Right cardiac atrium (tissue), 5 donors: ENCODE data around the gene KDM1B. TPM values are rescaled to one million over a fixed set of nuclear protein-coding genes. Genes with fewer than 3 reads are reported as not detected.

ENCODE experiments used
- ATAC-seq, 2 donors: fragments of 200-7000 bp; cut with Tn5 transposase; one replicate each; pipeline versions ENCODE4 v1.8.0 to v1.9.1; 2020; ENCODE audit warnings: moderate library complexity in 2 of 2, mild to moderate bottlenecking in 1 of 2
- DNase-seq, 3 donors: peaks; one replicate each; pipeline ENCODE4 v3.0.0-alpha.2; 2020
- H3K27ac ChIP-seq: one replicate; pipeline ENCODE4 v1.5.1; 2013; ENCODE audit warnings: mild to moderate bottlenecking, low read length, control low read depth, moderate library complexity
- H3K27me3 ChIP-seq: one replicate; pipeline ENCODE4 v1.6.1; 2013; ENCODE audit not compliant: control insufficient read depth, insufficient read depth
- H3K4me1 ChIP-seq: one replicate; pipeline ENCODE4 v1.6.1; 2013; ENCODE audit warnings: low read length; ENCODE audit not compliant: control insufficient read depth, insufficient read depth
- H3K4me3 ChIP-seq: one replicate; pipeline ENCODE4 v1.5.1; 2013; ENCODE audit warnings: low read length, control low read depth
- H3K9me3 ChIP-seq: one replicate; pipeline ENCODE4 v1.6.1; 2013; ENCODE audit warnings: low read length; ENCODE audit not compliant: control insufficient read depth
- WGBS: extraction: QIAGEN DNeasy Blood & Tissue Kit; methylation state at CpG from one replicate; pipeline ENCODE4 v1.1.7; 2013; 5-methylcytosine and 5-hydroxymethylcytosine counted together
- intact Hi-C, 4 donors: fragments of 100-400 bp; cut with DNase I; formaldehyde crosslinking; loops; one replicate each; pipeline versions ENCODE4 v1.11.0 to v1.14.0; 2022 to 2023
- polyA plus RNA-seq: library from polyadenylated mRNA; stranded (reverse); fragments of 200-250 nt; gene quantifications from one replicate; pipeline ENCODE4 v1.2.3, GENCODE V29; 2013
- total RNA-seq, 4 donors: library from RNA; stranded (reverse); fragmentation: NEBNext Ultra II Directional; extraction: Animal tissue kit (Norgen Biotek cat#: 25700); gene quantifications; one replicate each; pipeline ENCODE4 v1.2.1, GENCODE V29; 2021
- donor health status: healthy with polysubstance abuse.
- donor health status: DM: no; HTN: yes; CAD: no.
- donor health status: DM: no; HTN: no; CAD: no.
- donor health status: DM: no; HTN: yes; CAD: no; lungs with severe emphysema.
- donor health status: DM: yes; HTN: yes; CAD: no.

Gene KDM1B
- total and polyA plus RNA-seq, 5 donors = 4.0 to 14.9 (median 14.6) TPM

- Histone ChIP-seq H3K4me1 (peaks cover 3% of the 10 kb centered on the region), H3K27ac (peak within 1 kb of the TSS; percentile 98), H3K27me3 (no peaks in the 10 kb centered on the region), H3K4me3 (peak within 1 kb of the TSS; percentile 97), H3K9me3 (no peaks in the 10 kb centered on the region)
- ATAC-seq (peak; percentile 87 to 89), DNase-seq (peak; percentile 87 to 94 (median 94))
- WGBS = under 1% methylated on average over 113 of the region's 113 CpGs
- intact Hi-C loops = no loop called here
These were observed 109.1 kb downstream of the KDM1B start, which contains the start of gene DEK for GRCh38 chr6:18264219-18264922. Gene DEK (minus strand): TSS chr6:18264530. CDS start chr6:18263987, 543 bp downstream.

GRCh38 chr6:18264923-18265377, 109.7 kb downstream of the KDM1B start:
- H3K4me1 ChIP-seq = peaks cover 3% of the 10 kb centered on the region
- no peaks in the 10 kb centered on the region for H3K27me3 ChIP-seq
- H3K4me3 ChIP-seq = peak overlapping the region; percentile 97
- ATAC-seq = no peak
- H3K9me3 ChIP-seq = no peaks in the 10 kb centered on the region
- H3K27ac ChIP-seq = peak overlapping the region; percentile 82
- DNase-seq = no peak
- 6% methylated on average over 11 of the region's 11 CpGs for WGBS
- intact Hi-C loops = no loop called here

- no peaks in the 10 kb centered on the region for H3K27me3 ChIP-seq
- 98% methylated on average over 14 of the region's 14 CpGs for WGBS
- H3K4me3 ChIP-seq = no peak overlapping the region
- DNase-seq (peak in 1 of 3 donors; percentile 58), ATAC-seq (no peak)
- intact Hi-C loops = no loop called here
- H3K4me1 ChIP-seq = peaks cover 2% of the 10 kb centered on the region
- no peaks in the 10 kb centered on the region for H3K9me3 ChIP-seq
- H3K27ac ChIP-seq = no peak overlapping the region
These were observed 110.7 kb downstream of the KDM1B start for GRCh38 chr6:18265787-18266522.

GRCh38 chr6:18266523-18266912, 111.3 kb downstream of the KDM1B start:
- H3K27me3 ChIP-seq = no peaks in the 10 kb centered on the region
- H3K9me3 ChIP-seq = no peaks in the 10 kb centered on the region
- H3K27ac ChIP-seq = no peak overlapping the region
- 97% methylated on average over 11 of the region's 11 CpGs for WGBS
- intact Hi-C loops = no loop called here
- H3K4me3 ChIP-seq = no peak overlapping the region
- peak in 2 of 3 donors; percentile 48 to 58 for DNase-seq
- ATAC-seq = no peak
- H3K4me1 ChIP-seq = no peaks in the 10 kb centered on the region

GRCh38 chr6:18268066-18268465, 112.8 kb downstream of the KDM1B start:
- no peak for DNase-seq
- no peak for ATAC-seq
- intact Hi-C loops = no loop called here
- Histone ChIP-seq H3K4me1 (no peaks in the 10 kb centered on the region), H3K9me3 (no peaks in the 10 kb centered on the region), H3K4me3 (no peak overlapping the region), H3K27me3 (no peaks in the 10 kb centered on the region), H3K27ac (no peak overlapping the region)
- WGBS = 71% methylated on average over 4 of the region's 4 CpGs

- 58% methylated on average over 3 of the region's 3 CpGs for WGBS
- intact Hi-C loops = no loop called here
- Histone ChIP-seq H3K27ac (no peak overlapping the region), H3K9me3 (no peaks in the 10 kb centered on the region), H3K4me1 (no peaks in the 10 kb centered on the region), H3K4me3 (no peak overlapping the region), H3K27me3 (no peaks in the 10 kb centered on the region)
- ATAC-seq (no peak), DNase-seq (no peak)
These were observed 114.0 kb downstream of the KDM1B start for GRCh38 chr6:18269253-18269652.

- H3K27me3 ChIP-seq = no peaks in the 10 kb centered on the region
- no peak for ATAC-seq
- intact Hi-C loops = no loop called here
- no peak for DNase-seq
- no peaks in the 10 kb centered on the region for H3K9me3 ChIP-seq
- no peak overlapping the region for H3K4me3 ChIP-seq
- no peak overlapping the region for H3K27ac ChIP-seq
- 58% methylated on average over 10 of the region's 10 CpGs for WGBS
- no peaks in the 10 kb centered on the region for H3K4me1 ChIP-seq
These were observed 114.5 kb downstream of the KDM1B start for GRCh38 chr6:18269717-18270116.

- no peak for ATAC-seq
- DNase-seq = no peak
- Histone ChIP-seq H3K27me3 (no peaks in the 10 kb centered on the region), H3K4me1 (no peaks in the 10 kb centered on the region), H3K4me3 (no peak overlapping the region), H3K9me3 (no peaks in the 10 kb centered on the region), H3K27ac (no peak overlapping the region)
- intact Hi-C loops = no loop called here
- WGBS = 81% methylated on average over 4 of the region's 4 CpGs
These were observed 115.0 kb downstream of the KDM1B start for GRCh38 chr6:18270216-18270615.

Other genes with a start within 250 kb of the KDM1B start
- 10 to 100 TPM; 59.8 to 79.6 (median 73.3) TPM for gene KIF13A, start 167.8 kb upstream of the KDM1B start, total RNA-seq
- 27.2 TPM for gene KIF13A, start 167.8 kb upstream of the KDM1B start, polyA plus RNA-seq
- gene NHLRC1, start 32.7 kb upstream of the KDM1B start, total RNA-seq = 1 to 10 TPM; 1.3 to 3.7 (median 2.7) TPM
- gene NHLRC1, start 32.7 kb upstream of the KDM1B start, polyA plus RNA-seq = 2.1 TPM
- 10 to 100 TPM; 12.3 to 16.5 (median 13.5) TPM for gene TPMT, start 345 bp upstream of the KDM1B start, total RNA-seq
- gene TPMT, start 345 bp upstream of the KDM1B start, polyA plus RNA-seq = 18.1 TPM
- 10 to 100 TPM; 82.5 to 97.9 (median 89.1) TPM for gene DEK, start 109.1 kb downstream of the KDM1B start, total RNA-seq
- 49.9 TPM for gene DEK, start 109.1 kb downstream of the KDM1B start, polyA plus RNA-seq
- gene RNF144B, start 231.9 kb downstream of the KDM1B start, total RNA-seq = 10 to 100 TPM; 11.9 to 17.3 (median 15.4) TPM
- gene RNF144B, start 231.9 kb downstream of the KDM1B start, polyA plus RNA-seq = 7.1 TPM